Measurements from ENCODE around the gene PPM1A. TPM values are rescaled to one million over a fixed set of nuclear protein-coding genes. Genes with fewer than 3 reads are reported as not detected.

PPM1A gene
- total RNA-seq, 2 experiments from 2014 or later: 40.5 to 47.2 TPM

- H3K9me3 Mint-ChIP-seq: no peaks in the 10 kb centered on the region
- no peak for DNase-seq
- H3K36me3 Mint-ChIP-seq: no peaks in the 10 kb centered on the region
- no peak overlapping the region for H3K4me3 Mint-ChIP-seq
- H3K27ac Mint-ChIP-seq: no peak overlapping the region
- H3K27me3 Mint-ChIP-seq: peaks cover 3% of the 10 kb centered on the region
- peaks cover 18% of the 10 kb centered on the region for H3K4me1 Mint-ChIP-seq
Observed at GRCh38 chr14:60217713-60218112, 31.3 kb upstream of the PPM1A start.

DNA sequence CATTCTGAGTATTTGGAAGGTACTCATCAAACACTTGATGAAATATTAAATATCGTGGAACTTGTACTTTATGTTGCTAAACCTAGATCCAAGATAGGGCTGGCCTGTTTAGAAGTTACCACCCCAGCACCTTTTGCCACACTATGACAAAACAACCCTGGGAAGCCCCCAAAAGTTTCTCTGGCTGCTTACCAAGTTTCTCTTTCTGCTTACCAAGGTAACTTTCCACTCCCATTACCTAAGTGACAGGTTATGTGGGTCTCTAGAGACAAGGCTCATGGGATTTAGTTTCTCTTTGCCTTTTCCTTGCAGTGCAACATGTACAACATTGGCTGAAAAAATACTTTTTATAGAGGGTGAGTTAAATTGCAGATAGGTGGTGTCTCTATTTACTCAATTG lies 28.9 kb upstream of the PPM1A start:
- H3K9me3 Mint-ChIP-seq: no peaks in the 10 kb centered on the region
- peaks cover 18% of the 10 kb centered on the region for H3K4me1 Mint-ChIP-seq
- H3K4me3 Mint-ChIP-seq: no peak overlapping the region
- H3K36me3 Mint-ChIP-seq: no peaks in the 10 kb centered on the region
- peak overlapping the region; percentile 73 for H3K27ac Mint-ChIP-seq
- H3K27me3 Mint-ChIP-seq: no peaks in the 10 kb centered on the region
- peak; percentile 43 for DNase-seq

- no peak overlapping the region for H3K4me3 Mint-ChIP-seq
- peak overlapping the region; percentile 73 for H3K27ac Mint-ChIP-seq
- no peaks in the 10 kb centered on the region for H3K27me3 Mint-ChIP-seq
- DNase-seq: no peak
- no peaks in the 10 kb centered on the region for H3K36me3 Mint-ChIP-seq
- no peaks in the 10 kb centered on the region for H3K9me3 Mint-ChIP-seq
- peaks cover 18% of the 10 kb centered on the region for H3K4me1 Mint-ChIP-seq
Observed at GRCh38 chr14:60220917-60221316, 28.1 kb upstream of the PPM1A start.

DNA sequence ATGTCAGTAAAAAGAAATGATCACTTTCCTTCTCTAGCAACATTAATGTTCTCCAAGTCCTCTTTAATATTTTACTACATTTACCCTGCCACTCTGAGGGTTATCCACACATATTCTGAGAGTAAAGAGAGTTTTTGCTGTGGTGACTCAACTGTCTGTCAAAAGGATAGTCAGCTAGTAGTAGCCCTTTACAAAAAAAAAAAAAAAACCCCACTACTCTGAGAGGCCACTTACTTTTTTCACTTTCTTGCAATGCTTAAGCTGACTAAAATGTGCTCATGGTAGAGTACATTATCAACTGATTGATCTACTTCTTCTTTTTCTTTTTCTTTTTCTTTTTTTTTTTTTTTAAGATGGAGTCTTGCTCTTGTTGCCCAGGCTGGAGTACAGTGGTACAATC lies 27.6 kb upstream of the PPM1A start:
- Mint-ChIP-seq H3K4me3 (no peak overlapping the region), H3K27ac (peak overlapping the region; percentile 73), H3K27me3 (no peaks in the 10 kb centered on the region), H3K9me3 (no peaks in the 10 kb centered on the region), H3K4me1 (peaks cover 18% of the 10 kb centered on the region), H3K36me3 (no peaks in the 10 kb centered on the region)
- no peak for DNase-seq

DNA sequence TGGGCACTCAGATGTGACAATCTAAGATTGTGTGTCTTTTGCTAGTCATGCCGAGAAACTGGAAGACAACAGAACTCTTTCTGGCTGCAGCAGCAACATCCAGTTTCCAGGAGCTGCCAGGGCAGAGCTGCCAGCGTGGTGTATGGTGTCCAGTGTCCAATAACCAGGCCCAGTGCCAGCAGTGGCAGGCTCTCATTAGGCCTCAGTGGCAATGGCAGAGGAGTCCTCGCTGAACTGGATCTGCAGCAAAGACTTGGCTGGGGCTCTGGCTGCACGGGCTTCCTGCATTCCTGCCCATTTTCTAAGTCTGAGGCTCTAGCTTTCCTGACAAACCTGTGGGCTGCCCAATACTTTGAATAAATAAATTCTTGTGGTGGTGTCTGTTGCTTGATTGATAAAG lies 26.2 kb upstream of the PPM1A start:
- Mint-ChIP-seq H3K27ac (no peak overlapping the region), H3K9me3 (no peaks in the 10 kb centered on the region), H3K36me3 (no peaks in the 10 kb centered on the region), H3K4me3 (no peak overlapping the region), H3K4me1 (peaks cover 18% of the 10 kb centered on the region), H3K27me3 (no peaks in the 10 kb centered on the region)
- DNase-seq: no peak

GRCh38 chr14:60225265-60225664 lies 23.8 kb upstream of the PPM1A start:
- peaks cover 10% of the 10 kb centered on the region for H3K4me1 Mint-ChIP-seq
- no peak overlapping the region for H3K27ac Mint-ChIP-seq
- no peaks in the 10 kb centered on the region for H3K36me3 Mint-ChIP-seq
- no peaks in the 10 kb centered on the region for H3K27me3 Mint-ChIP-seq
- no peaks in the 10 kb centered on the region for H3K9me3 Mint-ChIP-seq
- no peak for DNase-seq
- H3K4me3 Mint-ChIP-seq: no peak overlapping the region

DNA sequence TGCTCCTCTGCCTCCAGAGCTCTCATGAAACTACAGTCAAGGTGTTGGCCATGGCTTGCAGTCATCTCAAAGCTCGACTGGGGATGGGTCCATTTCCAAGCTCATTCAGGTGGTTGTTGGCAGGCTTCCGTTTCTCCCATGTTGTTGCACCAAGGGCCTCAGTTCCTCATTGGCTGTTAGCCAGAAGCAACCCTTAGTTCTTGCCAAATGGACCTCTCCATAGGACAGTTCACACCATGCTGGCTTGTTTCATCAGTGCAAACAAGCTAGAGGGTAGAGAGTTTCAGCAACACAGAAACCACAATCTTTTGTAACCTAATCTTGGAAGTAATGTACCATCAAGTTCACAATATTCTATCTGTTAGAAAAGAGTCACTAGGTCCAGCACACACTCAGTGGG lies 22.7 kb upstream of the PPM1A start:
- Mint-ChIP-seq H3K27ac (no peak overlapping the region), H3K27me3 (no peaks in the 10 kb centered on the region), H3K36me3 (no peaks in the 10 kb centered on the region), H3K9me3 (peaks cover 5% of the 10 kb centered on the region), H3K4me1 (peaks cover 3% of the 10 kb centered on the region), H3K4me3 (no peak overlapping the region)
- no peak for DNase-seq

DNA sequence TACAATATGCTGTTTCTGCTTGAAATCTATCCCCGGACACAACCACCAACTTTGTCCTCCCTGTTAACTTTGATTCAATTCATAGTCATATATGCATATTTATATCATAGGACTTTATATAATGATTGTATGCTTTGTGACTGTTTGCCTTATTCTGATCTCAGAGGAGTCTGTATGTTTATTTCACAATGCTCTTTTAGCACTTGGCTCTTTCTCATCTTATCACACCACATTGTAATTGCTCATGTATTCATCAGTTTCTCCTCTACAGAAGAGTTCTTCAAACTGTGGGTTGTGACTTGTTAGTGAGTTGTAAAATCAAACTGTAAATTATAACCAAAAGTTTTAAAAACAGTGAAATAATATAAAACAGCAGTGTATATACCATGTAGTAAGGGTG lies 21.7 kb upstream of the PPM1A start:
- Mint-ChIP-seq H3K36me3 (peaks cover under 1% of the 10 kb centered on the region), H3K27ac (no peak overlapping the region), H3K9me3 (peaks cover 11% of the 10 kb centered on the region), H3K4me3 (no peak overlapping the region), H3K4me1 (no peaks in the 10 kb centered on the region), H3K27me3 (no peaks in the 10 kb centered on the region)
- no peak for DNase-seq

- H3K9me3 Mint-ChIP-seq: peaks cover 21% of the 10 kb centered on the region
Observed at GRCh38 chr14:60229614-60230013, 19.4 kb upstream of the PPM1A start.

DNA sequence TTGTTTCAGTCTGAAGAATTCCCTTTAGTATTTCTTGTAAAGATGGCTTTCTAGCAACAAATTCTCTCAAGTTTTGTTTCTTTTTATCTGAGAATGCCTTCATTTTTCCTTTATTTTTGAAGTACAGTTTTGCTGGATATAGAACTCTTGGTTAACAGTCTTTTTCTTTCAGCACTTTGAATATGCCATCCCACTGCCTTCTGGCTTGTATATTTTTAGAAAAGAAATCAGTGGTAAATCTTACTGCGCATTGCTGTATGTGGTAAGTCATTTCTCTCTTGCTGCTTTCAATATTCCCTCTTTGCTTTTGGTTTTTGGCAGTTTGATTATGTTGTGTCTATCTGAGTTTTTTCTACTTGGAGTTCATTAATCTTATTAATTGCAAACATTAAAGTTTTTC lies 16.8 kb upstream of the PPM1A start:
- DNase-seq: no peak
- H3K4me3 Mint-ChIP-seq: no peak overlapping the region
- H3K36me3 Mint-ChIP-seq: peaks cover 4% of the 10 kb centered on the region
- H3K27me3 Mint-ChIP-seq: no peaks in the 10 kb centered on the region
- H3K27ac Mint-ChIP-seq: no peak overlapping the region
- H3K4me1 Mint-ChIP-seq: no peaks in the 10 kb centered on the region
- peaks cover 21% of the 10 kb centered on the region for H3K9me3 Mint-ChIP-seq

More at GRCh38 chr14:60229614-60230013, 19.4 kb upstream of the PPM1A start:
- no peak for DNase-seq
- Mint-ChIP-seq H3K27me3 (no peaks in the 10 kb centered on the region), H3K36me3 (peaks cover 4% of the 10 kb centered on the region), H3K27ac (no peak overlapping the region), H3K4me3 (no peak overlapping the region), H3K4me1 (no peaks in the 10 kb centered on the region)

GRCh38 chr14:60233251-60233650 lies 15.8 kb upstream of the PPM1A start:
- Mint-ChIP-seq H3K27ac (no peak overlapping the region), H3K4me1 (no peaks in the 10 kb centered on the region), H3K36me3 (peaks cover 4% of the 10 kb centered on the region), H3K27me3 (no peaks in the 10 kb centered on the region), H3K9me3 (peaks cover 21% of the 10 kb centered on the region), H3K4me3 (no peak overlapping the region)
- no peak for DNase-seq

GRCh38 chr14:60233891-60234290 lies 15.1 kb upstream of the PPM1A start:
- peaks cover 4% of the 10 kb centered on the region for H3K36me3 Mint-ChIP-seq
- no peak overlapping the region for H3K4me3 Mint-ChIP-seq
- no peak for DNase-seq
- H3K27me3 Mint-ChIP-seq: peaks cover 1% of the 10 kb centered on the region
- H3K4me1 Mint-ChIP-seq: no peaks in the 10 kb centered on the region
- H3K27ac Mint-ChIP-seq: no peak overlapping the region
- H3K9me3 Mint-ChIP-seq: peaks cover 21% of the 10 kb centered on the region

GRCh38 chr14:60235440-60235839 lies 13.6 kb upstream of the PPM1A start:
- peaks cover 4% of the 10 kb centered on the region for H3K27me3 Mint-ChIP-seq
- H3K9me3 Mint-ChIP-seq: peaks cover 21% of the 10 kb centered on the region
- no peaks in the 10 kb centered on the region for H3K4me1 Mint-ChIP-seq
- H3K27ac Mint-ChIP-seq: no peak overlapping the region
- peaks cover 4% of the 10 kb centered on the region for H3K36me3 Mint-ChIP-seq
- no peak for DNase-seq
- H3K4me3 Mint-ChIP-seq: no peak overlapping the region

DNA sequence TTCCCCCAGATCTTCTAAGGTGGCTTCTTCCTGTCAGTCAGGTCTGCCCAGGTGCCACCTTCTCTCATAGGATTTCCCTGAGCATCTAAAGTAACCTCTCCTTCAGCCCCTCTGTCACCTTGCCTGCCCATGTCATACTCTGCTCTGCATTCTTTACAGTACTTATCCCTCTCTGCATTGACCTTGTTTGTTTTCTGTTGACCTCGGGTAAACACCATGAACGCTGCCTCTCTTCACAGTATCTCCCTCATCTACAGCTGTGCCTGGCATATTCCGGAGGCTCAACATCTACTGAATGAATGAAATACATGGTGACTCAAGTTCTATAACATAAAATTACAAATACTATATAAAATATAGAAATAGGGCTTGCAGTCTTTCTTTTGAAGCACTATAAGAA lies 10.1 kb upstream of the PPM1A start:
- Mint-ChIP-seq H3K4me3 (no peak overlapping the region), H3K27me3 (peaks cover 4% of the 10 kb centered on the region), H3K9me3 (no peaks in the 10 kb centered on the region), H3K27ac (no peak overlapping the region), H3K4me1 (peaks cover 2% of the 10 kb centered on the region), H3K36me3 (no peaks in the 10 kb centered on the region)
- DNase-seq: no peak

DNA sequence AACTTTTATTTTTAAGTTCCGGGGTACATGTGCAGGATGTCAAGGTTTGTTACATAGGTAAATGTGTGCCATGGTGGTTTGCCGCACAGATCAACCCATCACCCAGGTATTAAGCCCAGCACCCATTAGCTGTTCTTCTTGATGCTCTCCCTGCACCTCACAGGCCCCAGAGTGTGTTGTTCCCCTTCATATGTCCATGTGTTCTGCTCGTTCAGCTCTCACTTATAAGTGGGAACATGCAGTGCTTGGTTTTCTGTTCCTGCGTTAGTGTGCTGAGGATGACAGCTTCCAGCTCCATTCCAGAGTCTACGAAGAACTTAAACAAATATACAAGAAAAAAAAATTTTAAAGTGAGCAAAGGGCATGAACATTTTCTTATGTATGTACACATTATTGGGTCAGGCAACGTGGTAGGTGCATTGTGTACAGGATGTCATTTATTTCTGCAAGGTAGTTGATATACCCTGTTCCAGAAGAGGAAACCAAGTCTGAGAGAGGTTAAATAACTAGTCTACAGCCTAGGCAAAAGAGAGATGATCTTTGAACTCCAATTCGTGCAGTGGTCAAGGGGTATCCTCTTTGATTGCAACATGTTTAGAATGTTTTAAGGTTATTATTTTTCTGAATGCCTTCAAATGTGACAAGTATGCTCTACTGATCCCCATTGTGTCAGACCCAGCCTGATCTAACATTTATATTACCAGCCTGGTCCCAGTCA lies 8.7 kb upstream of the PPM1A start:
- Mint-ChIP-seq H3K9me3 (no peaks in the 10 kb centered on the region), H3K4me1 (peaks cover 4% of the 10 kb centered on the region), H3K4me3 (no peak overlapping the region), H3K27ac (no peak overlapping the region), H3K36me3 (no peaks in the 10 kb centered on the region), H3K27me3 (peaks cover 4% of the 10 kb centered on the region)
- no peak for DNase-seq

GRCh38 chr14:60241091-60241490 lies 7.9 kb upstream of the PPM1A start:
- peaks cover 4% of the 10 kb centered on the region for H3K27me3 Mint-ChIP-seq
- no peaks in the 10 kb centered on the region for H3K9me3 Mint-ChIP-seq
- no peak for DNase-seq
- H3K4me3 Mint-ChIP-seq: no peak overlapping the region
- no peak overlapping the region for H3K27ac Mint-ChIP-seq
- H3K4me1 Mint-ChIP-seq: peaks cover 11% of the 10 kb centered on the region
- H3K36me3 Mint-ChIP-seq: no peaks in the 10 kb centered on the region
